ENCODE measurements around the gene PPP3CB.
A peak's percentile ranks its signal among the peaks of the same experiment; 100 is the strongest.

DNA sequence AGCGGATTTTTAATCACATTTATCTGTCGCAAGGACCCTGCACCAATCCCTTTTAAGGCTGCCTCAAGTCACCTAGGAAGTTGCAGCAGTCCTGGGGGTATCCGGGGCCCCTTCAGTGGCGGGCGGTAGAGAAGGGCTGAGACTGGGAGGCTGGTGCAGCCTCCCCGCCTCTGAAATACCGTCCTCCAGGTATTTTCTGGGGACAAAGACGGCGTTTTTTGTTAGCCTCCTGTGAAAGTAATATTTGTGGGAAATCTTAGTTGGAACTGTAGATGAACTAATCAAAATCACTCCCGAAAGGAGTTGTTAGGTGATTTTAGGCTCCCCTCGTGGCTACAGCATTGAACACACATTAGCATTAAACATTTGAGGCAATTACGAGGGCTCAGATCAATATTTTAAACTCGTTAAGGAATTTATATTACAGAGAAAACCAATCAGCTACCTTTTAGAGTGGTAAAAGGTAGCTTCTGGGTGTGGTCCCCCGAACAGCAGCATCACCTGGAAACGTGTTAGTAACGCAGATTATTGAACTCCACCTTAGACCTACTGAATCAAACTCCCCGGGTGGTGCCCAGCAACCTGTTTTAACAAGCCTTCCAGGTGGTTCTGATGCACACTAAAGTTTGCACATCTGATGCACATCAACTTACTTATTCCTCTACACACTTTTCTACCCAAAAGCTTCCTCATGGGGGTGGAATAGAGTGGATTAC, 81.4 kb downstream of the PPP3CB start:
- TF ChIP-seq POLR2A (IDR thresholded peaks at IDR 0.05): no peak
- TF ChIP-seq, protein P1, sequence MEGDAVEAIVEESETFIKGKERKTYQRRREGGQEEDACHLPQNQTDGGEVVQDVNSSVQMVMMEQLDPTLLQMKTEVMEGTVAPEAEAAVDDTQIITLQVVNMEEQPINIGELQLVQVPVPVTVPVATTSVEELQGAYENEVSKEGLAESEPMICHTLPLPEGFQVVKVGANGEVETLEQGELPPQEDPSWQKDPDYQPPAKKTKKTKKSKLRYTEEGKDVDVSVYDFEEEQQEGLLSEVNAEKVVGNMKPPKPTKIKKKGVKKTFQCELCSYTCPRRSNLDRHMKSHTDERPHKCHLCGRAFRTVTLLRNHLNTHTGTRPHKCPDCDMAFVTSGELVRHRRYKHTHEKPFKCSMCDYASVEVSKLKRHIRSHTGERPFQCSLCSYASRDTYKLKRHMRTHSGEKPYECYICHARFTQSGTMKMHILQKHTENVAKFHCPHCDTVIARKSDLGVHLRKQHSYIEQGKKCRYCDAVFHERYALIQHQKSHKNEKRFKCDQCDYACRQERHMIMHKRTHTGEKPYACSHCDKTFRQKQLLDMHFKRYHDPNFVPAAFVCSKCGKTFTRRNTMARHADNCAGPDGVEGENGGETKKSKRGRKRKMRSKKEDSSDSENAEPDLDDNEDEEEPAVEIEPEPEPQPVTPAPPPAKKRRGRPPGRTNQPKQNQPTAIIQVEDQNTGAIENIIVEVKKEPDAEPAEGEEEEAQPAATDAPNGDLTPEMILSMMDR (IDR thresholded peaks at IDR 0.05): peak in 1 of 3 donors; percentile 0

All from ovary (tissue), 3 donors.